ENCODE data around the gene RUSC1.

The RUSC1 gene

DNA sequence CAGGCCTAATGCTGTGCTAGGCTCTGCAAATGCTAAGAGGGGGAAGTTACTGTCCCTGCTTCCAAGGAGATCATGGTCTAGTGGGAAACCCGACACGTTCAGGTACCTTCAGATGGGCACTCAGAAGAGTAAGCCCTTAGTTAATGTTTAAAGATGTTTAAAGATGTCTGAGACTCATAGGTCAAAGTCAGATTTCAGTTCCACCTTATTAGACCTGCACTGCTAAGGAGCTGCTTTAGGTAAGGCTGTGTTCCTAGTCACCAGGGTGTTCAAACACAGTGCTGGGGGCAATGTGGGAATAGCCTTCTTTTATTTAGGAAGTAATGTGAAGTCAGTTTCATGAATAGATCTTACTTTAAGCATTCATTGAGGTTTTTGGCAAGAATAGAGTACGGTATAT, 3.8 kb upstream of the RUSC1 start:
- Histone ChIP-seq H3K4me1 (ENCODE audit: insufficient read depth, low read length) (peaks cover 7% of the 10 kb centered on the region), H3K9ac (ENCODE audit: low read length) (no peak overlapping the region), H3K36me3 (ENCODE audit: insufficient read depth, low read length) (peaks cover 9% of the 10 kb centered on the region), H3K9me3 (ENCODE audit: low read length) (no peaks in the 10 kb centered on the region), H3K27ac (ENCODE audit: low read depth, low read length) (no peak overlapping the region), H3K4me3 (ENCODE audit: low read depth in 1 of 2, low read length in 2 of 2) (no peak overlapping the region), H3K27me3 (ENCODE audit: control insufficient read depth in 1 of 2, insufficient read depth in 2 of 2, low read length in 2 of 2) (no peaks in the 10 kb centered on the region)

DNA sequence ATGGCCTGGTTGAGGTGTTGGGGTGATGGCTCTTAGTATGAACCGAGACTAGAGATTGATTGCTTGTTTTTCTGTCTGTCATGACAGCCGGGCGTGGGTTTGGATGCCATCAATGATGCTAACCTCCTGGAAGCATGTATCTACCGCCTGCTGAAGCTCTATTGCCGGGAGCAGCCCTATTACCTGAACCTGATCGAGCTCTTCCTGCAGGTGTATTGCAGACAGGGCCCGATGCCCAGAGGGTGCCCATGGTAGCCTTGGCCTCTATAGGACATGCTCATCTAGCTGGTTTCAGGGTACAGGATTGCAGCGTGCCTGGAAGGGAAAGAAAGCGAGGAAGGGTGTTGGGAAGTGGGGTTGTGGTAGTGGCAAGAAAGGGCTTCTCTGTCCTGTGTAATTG, 2.6 kb upstream of the RUSC1 start:
- peaks cover 9% of the 10 kb centered on the region for H3K36me3 ChIP-seq (ENCODE audit: insufficient read depth, low read length)
- no peak overlapping the region for H3K27ac ChIP-seq (ENCODE audit: low read depth, low read length)
- H3K9me3 ChIP-seq (ENCODE audit: low read length) = no peaks in the 10 kb centered on the region
- no peak overlapping the region for H3K4me3 ChIP-seq (ENCODE audit: low read depth in 1 of 2, low read length in 2 of 2)
- no peaks in the 10 kb centered on the region for H3K27me3 ChIP-seq (ENCODE audit: control insufficient read depth in 1 of 2, insufficient read depth in 2 of 2, low read length in 2 of 2)
- peaks cover 11% of the 10 kb centered on the region for H3K4me1 ChIP-seq (ENCODE audit: insufficient read depth, low read length)
- no peak overlapping the region for H3K9ac ChIP-seq (ENCODE audit: low read length)

DNA sequence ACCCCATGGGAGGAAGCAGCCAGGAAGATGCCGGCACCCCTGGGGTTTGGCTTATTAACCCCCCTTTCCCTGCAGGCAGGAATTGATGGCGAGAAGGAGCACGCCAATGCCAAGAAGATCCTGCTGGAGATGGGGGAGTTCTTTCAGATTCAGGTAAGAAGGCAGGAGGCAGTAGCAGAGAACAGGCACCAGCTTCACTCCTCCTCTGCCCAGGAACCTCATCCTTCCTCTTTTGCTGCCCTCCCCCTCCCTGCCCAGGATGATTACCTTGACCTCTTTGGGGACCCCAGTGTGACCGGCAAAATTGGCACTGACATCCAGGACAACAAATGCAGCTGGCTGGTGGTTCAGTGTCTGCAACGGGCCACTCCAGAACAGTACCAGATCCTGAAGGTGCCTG, 1.2 kb upstream of the RUSC1 start:
- Histone ChIP-seq H3K9me3 (ENCODE audit: low read length) (no peaks in the 10 kb centered on the region), H3K36me3 (ENCODE audit: insufficient read depth, low read length) (peaks cover 9% of the 10 kb centered on the region), H3K27me3 (ENCODE audit: control insufficient read depth in 1 of 2, insufficient read depth in 2 of 2, low read length in 2 of 2) (no peaks in the 10 kb centered on the region), H3K27ac (ENCODE audit: low read depth, low read length) (no peak overlapping the region), H3K4me3 (ENCODE audit: low read depth in 1 of 2, low read length in 2 of 2) (no peak overlapping the region), H3K4me1 (ENCODE audit: insufficient read depth, low read length) (peaks cover 11% of the 10 kb centered on the region), H3K9ac (ENCODE audit: low read length) (no peak overlapping the region)

GRCh38 chr1:155320252-155320651, 442 bp upstream of the RUSC1 start:
- H3K36me3 ChIP-seq (ENCODE audit: insufficient read depth, low read length) = peaks cover 9% of the 10 kb centered on the region
- H3K27me3 ChIP-seq (ENCODE audit: control insufficient read depth in 1 of 2, insufficient read depth in 2 of 2, low read length in 2 of 2) = no peaks in the 10 kb centered on the region
- H3K9me3 ChIP-seq (ENCODE audit: low read length) = no peaks in the 10 kb centered on the region
- peak overlapping the region; percentile 83 to 95 for H3K4me3 ChIP-seq (ENCODE audit: low read depth in 1 of 2, low read length in 2 of 2)
- H3K27ac ChIP-seq (ENCODE audit: low read depth, low read length) = peak overlapping the region; percentile 98
- no peak overlapping the region for H3K9ac ChIP-seq (ENCODE audit: low read length)
- H3K4me1 ChIP-seq (ENCODE audit: insufficient read depth, low read length) = peaks cover 13% of the 10 kb centered on the region

DNA sequence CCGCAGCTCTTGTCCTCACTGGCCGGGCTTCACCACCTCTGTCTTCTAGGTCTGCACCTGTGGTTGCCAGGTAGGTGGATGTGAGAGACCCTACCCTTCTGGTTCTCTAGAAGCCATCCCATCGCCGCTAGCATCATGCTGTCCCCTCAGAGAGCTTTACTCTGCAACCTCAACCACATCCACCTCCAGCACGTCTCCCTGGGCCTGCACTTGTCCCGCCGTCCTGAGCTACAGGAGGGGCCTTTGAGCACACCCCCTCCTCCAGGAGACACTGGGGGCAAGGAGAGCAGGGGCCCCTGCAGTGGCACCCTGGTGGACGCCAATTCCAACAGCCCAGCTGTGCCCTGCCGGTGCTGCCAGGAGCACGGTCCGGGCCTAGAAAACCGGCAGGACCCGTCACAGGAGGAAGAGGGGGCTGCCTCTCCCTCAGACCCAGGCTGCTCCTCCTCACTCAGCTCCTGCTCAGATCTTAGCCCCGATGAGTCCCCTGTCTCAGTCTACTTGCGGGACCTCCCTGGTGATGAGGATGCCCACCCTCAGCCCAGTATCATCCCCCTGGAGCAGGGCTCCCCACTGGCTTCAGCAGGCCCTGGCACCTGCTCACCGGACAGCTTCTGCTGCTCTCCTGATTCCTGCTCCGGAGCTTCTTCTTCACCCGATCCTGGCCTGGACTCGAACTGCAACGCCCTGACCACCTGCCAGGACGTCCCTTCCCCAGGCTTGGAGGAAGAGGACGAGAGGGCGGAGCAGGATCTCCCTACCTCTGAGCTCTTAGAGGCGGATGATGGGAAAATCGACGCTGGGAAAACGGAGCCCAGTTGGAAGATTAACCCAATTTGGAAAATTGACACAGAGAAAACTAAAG, 1.2 kb downstream of the RUSC1 start:
- Histone ChIP-seq H3K4me3 (ENCODE audit: low read depth in 1 of 2, low read length in 2 of 2) (peak overlapping the region; percentile 83 to 95), H3K9me3 (ENCODE audit: low read length) (no peaks in the 10 kb centered on the region), H3K36me3 (ENCODE audit: insufficient read depth, low read length) (peaks cover 18% of the 10 kb centered on the region), H3K27ac (ENCODE audit: low read depth, low read length) (peak overlapping the region; percentile 98), H3K27me3 (ENCODE audit: control insufficient read depth in 1 of 2, insufficient read depth in 2 of 2, low read length in 2 of 2) (no peaks in the 10 kb centered on the region), H3K9ac (ENCODE audit: low read length) (peak overlapping the region; percentile 39), H3K4me1 (ENCODE audit: insufficient read depth, low read length) (peaks cover 22% of the 10 kb centered on the region)

DNA sequence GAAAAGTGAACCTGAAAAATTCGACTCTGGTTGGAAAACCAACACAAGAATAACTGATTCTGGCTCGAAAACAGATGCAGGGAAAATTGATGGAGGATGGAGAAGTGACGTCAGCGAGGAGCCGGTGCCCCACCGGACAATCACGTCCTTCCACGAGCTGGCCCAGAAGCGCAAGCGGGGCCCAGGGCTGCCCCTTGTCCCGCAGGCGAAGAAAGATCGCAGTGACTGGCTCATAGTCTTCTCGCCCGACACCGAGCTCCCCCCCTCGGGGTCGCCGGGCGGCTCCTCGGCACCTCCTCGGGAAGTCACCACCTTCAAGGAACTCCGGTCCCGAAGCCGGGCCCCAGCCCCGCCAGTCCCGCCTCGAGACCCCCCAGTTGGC, 1.9 kb downstream of the RUSC1 start:
- Histone ChIP-seq H3K4me3 (ENCODE audit: low read depth in 1 of 2, low read length in 2 of 2) (peak overlapping the region; percentile 57 to 95), H3K27me3 (ENCODE audit: control insufficient read depth in 1 of 2, insufficient read depth in 2 of 2, low read length in 2 of 2) (no peaks in the 10 kb centered on the region), H3K27ac (ENCODE audit: low read depth, low read length) (peak overlapping the region; percentile 98), H3K36me3 (ENCODE audit: insufficient read depth, low read length) (peaks cover 20% of the 10 kb centered on the region), H3K9ac (ENCODE audit: low read length) (peak overlapping the region; percentile 39), H3K4me1 (ENCODE audit: insufficient read depth, low read length) (peaks cover 22% of the 10 kb centered on the region), H3K9me3 (ENCODE audit: low read length) (no peaks in the 10 kb centered on the region)

DNA sequence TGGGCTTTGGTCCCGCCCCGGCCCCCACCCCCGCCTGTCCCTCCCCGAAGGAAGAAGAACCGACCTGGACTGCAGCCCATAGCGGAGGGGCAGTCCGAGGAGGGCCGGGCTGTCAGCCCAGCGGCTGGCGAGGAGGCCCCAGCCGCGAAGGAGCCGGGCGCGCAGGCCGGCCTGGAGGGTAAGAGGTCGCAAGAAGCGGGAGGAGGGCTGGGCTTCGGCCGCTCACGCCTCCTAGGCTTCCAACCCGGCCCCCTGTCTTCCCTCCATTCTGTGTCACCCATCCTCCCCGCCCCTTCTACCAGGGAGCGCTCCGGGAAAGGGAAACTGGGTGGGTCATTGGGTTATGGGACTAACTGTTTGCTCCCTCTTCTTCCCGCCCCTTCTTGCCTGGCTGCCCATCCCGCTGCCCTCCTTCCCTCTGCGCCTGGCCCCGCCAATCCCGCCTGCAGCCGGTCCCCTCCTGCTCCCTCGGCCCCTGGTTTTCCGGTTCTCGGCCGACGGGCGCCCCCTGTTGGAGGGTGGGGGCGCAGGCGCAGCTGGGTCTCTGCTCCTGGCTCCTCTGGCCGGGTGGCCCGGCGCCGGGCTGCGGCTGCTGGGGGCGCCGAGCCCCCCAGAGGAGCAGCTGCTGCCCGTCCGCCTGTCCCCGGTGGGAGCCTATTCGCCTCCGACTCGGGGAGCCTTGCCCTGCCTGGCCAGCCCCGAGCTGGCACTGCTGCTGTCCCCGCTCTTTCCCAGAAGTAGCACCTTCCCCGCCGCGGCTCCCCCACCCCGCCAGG, 2.4 kb downstream of the RUSC1 start:
- peak overlapping the region; percentile 57 to 95 for H3K4me3 ChIP-seq (ENCODE audit: low read depth in 1 of 2, low read length in 2 of 2)
- no peaks in the 10 kb centered on the region for H3K9me3 ChIP-seq (ENCODE audit: low read length)
- peaks cover 22% of the 10 kb centered on the region for H3K4me1 ChIP-seq (ENCODE audit: insufficient read depth, low read length)
- no peaks in the 10 kb centered on the region for H3K27me3 ChIP-seq (ENCODE audit: control insufficient read depth in 1 of 2, insufficient read depth in 2 of 2, low read length in 2 of 2)
- peaks cover 23% of the 10 kb centered on the region for H3K36me3 ChIP-seq (ENCODE audit: insufficient read depth, low read length)
- peak overlapping the region; percentile 98 for H3K27ac ChIP-seq (ENCODE audit: low read depth, low read length)
- H3K9ac ChIP-seq (ENCODE audit: low read length) = no peak overlapping the region

DNA sequence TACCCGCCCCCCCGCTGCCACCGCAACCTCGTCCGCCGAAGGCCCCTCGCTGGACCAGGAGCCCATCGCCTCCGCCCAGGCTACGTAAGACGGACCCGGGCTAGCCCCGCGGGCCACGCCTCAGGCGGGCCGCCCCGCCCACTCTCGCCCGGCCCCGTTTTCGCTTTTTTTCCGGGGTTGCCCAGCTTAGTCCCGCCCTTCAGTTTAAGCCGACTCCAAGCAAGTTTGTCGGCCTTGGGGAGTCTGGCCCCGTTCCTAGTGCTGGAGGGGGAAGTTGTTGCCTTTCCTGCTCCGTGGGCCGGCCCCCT, 3.0 kb downstream of the RUSC1 start:
- Histone ChIP-seq H3K36me3 (ENCODE audit: insufficient read depth, low read length) (peaks cover 27% of the 10 kb centered on the region), H3K27me3 (ENCODE audit: control insufficient read depth in 1 of 2, insufficient read depth in 2 of 2, low read length in 2 of 2) (no peaks in the 10 kb centered on the region), H3K9me3 (ENCODE audit: low read length) (no peaks in the 10 kb centered on the region), H3K9ac (ENCODE audit: low read length) (peak overlapping the region; percentile 84), H3K27ac (ENCODE audit: low read depth, low read length) (peak overlapping the region; percentile 98), H3K4me3 (ENCODE audit: low read depth in 1 of 2, low read length in 2 of 2) (peak overlapping the region; percentile 57 to 95), H3K4me1 (ENCODE audit: insufficient read depth, low read length) (peaks cover 22% of the 10 kb centered on the region)

DNA sequence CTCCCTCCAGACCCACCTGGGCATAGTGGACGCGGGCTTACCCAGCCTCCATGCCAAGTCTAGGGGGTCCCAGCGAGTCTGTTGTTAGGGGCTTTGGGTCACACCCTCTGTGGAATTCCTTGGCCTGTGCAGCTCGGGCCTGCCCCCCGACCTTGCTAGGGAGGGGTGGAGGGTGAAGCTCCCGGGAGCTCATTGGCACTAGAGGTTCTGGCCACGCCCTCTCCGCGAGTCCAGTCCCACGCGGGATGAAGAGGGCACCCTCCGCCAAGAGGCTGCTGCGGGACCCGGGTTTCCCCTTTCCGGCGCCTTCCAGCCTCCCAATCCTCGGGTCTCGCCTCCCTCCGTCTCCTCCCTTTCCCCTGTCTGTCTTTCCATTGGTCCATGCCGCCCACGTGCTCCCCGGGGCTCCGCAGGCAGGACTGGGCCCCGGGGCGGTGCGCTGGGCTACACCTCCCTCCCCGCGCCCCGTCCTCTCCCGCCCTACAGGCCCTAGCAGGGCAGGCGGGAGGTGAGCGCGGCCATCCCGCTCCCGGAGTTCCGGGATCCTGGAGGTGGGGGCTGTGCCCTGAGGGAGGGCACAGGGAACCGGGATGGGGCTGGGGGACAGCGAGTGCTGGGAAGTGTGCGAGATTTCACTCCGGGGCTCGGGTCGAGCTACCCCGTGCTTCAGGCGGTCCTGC, 3.5 kb downstream of the RUSC1 start:
- Histone ChIP-seq H3K4me3 (ENCODE audit: low read depth in 1 of 2, low read length in 2 of 2) (peak overlapping the region; percentile 57 to 95), H3K27ac (ENCODE audit: low read depth, low read length) (peak overlapping the region; percentile 98), H3K36me3 (ENCODE audit: insufficient read depth, low read length) (peaks cover 22% of the 10 kb centered on the region), H3K9me3 (ENCODE audit: low read length) (no peaks in the 10 kb centered on the region), H3K9ac (ENCODE audit: low read length) (peak overlapping the region; percentile 84), H3K4me1 (ENCODE audit: insufficient read depth, low read length) (peaks cover 22% of the 10 kb centered on the region), H3K27me3 (ENCODE audit: control insufficient read depth in 1 of 2, insufficient read depth in 2 of 2, low read length in 2 of 2) (no peaks in the 10 kb centered on the region)

- Histone ChIP-seq H3K36me3 (ENCODE audit: insufficient read depth, low read length) (peaks cover 25% of the 10 kb centered on the region), H3K4me3 (ENCODE audit: low read depth in 1 of 2, low read length in 2 of 2) (peak overlapping the region; percentile 57 to 95), H3K4me1 (ENCODE audit: insufficient read depth, low read length) (peaks cover 22% of the 10 kb centered on the region), H3K27ac (ENCODE audit: low read depth, low read length) (peak overlapping the region; percentile 98), H3K9me3 (ENCODE audit: low read length) (no peaks in the 10 kb centered on the region), H3K9ac (ENCODE audit: low read length) (peak overlapping the region; percentile 71), H3K27me3 (ENCODE audit: control insufficient read depth in 1 of 2, insufficient read depth in 2 of 2, low read length in 2 of 2) (no peaks in the 10 kb centered on the region)
These were observed 4.3 kb downstream of the RUSC1 start for GRCh38 chr1:155324717-155325602.

GRCh38 chr1:155325603-155325893, 4.9 kb downstream of the RUSC1 start:
- Histone ChIP-seq H3K27ac (ENCODE audit: low read depth, low read length) (peak overlapping the region; percentile 14), H3K9me3 (ENCODE audit: low read length) (no peaks in the 10 kb centered on the region), H3K4me1 (ENCODE audit: insufficient read depth, low read length) (peaks cover 22% of the 10 kb centered on the region), H3K27me3 (ENCODE audit: control insufficient read depth in 1 of 2, insufficient read depth in 2 of 2, low read length in 2 of 2) (no peaks in the 10 kb centered on the region), H3K9ac (ENCODE audit: low read length) (peak overlapping the region; percentile 71), H3K36me3 (ENCODE audit: insufficient read depth, low read length) (peaks cover 30% of the 10 kb centered on the region), H3K4me3 (ENCODE audit: low read depth in 1 of 2, low read length in 2 of 2) (peak overlapping the region in 1 of 2 donors; percentile 57)
